HG03060 (cell line): ENCODE results near the gene PDXP.
"Not testable (repeated sequence)": the region's sequence is repeated elsewhere in the genome, so short reads cannot be mapped to it uniquely, and the experiment has no call there.

ENCODE experiments used
- ATAC-seq: cut with Tn5 transposase; IDR thresholded peaks from one replicate; pipeline ENCODE4 v1.9.1; 2021; ENCODE audit warnings: low read depth, moderate number of reproducible peaks; ENCODE audit not compliant: unreplicated experiment

Gene PDXP

GRCh38 chr22:37641561-37641949, 17.0 kb upstream of the PDXP start:
- ATAC-seq = no peak

- ATAC-seq = no peak
Observed at GRCh38 chr22:37643225-37643847, 15.2 kb upstream of the PDXP start.

- no peak for ATAC-seq
Observed at GRCh38 chr22:37647317-37647716, 11.2 kb upstream of the PDXP start.

GRCh38 chr22:37647928-37648327, 10.6 kb upstream of the PDXP start:
- no peak for ATAC-seq

- ATAC-seq = no peak
Observed at GRCh38 chr22:37650463-37651136, 7.9 kb upstream of the PDXP start.

- ATAC-seq = no peak
Observed at GRCh38 chr22:37654563-37655251, 3.8 kb upstream of the PDXP start.

GRCh38 chr22:37655252-37655563, 3.3 kb upstream of the PDXP start:
- ATAC-seq = no peak

GRCh38 chr22:37656583-37656982, 1.9 kb upstream of the PDXP start:
- ATAC-seq = not testable (repeated sequence)

- no peak for ATAC-seq
Observed at GRCh38 chr22:37657590-37658132, 862 bp upstream of the PDXP start.

GRCh38 chr22:37659066-37659896, 758 bp downstream of the PDXP start:
- no peak for ATAC-seq

GRCh38 chr22:37659897-37660708, 1.6 kb downstream of the PDXP start:
- ATAC-seq = no peak

- ATAC-seq = no peak
Observed at GRCh38 chr22:37660709-37661045, 2.2 kb downstream of the PDXP start.

- no peak for ATAC-seq
Observed at GRCh38 chr22:37661160-37661924, 2.8 kb downstream of the PDXP start.

GRCh38 chr22:37662039-37662438, 3.5 kb downstream of the PDXP start:
- ATAC-seq = no peak

- ATAC-seq = no peak
Observed at GRCh38 chr22:37663521-37664140, 5.1 kb downstream of the PDXP start.

- no peak for ATAC-seq
Observed at GRCh38 chr22:37664249-37665101, 6.0 kb downstream of the PDXP start.

- ATAC-seq = no peak
Observed at GRCh38 chr22:37665487-37665886, 7.0 kb downstream of the PDXP start.

GRCh38 chr22:37669586-37669985, 11.1 kb downstream of the PDXP start:
- no peak for ATAC-seq
